GM12878 (cell line): ENCODE measurements around the gene ANO1. TPM values are rescaled to one million over a fixed set of nuclear protein-coding genes. Genes with fewer than 3 reads are reported as not detected.

Experiments used
- ATAC-seq: fragments of 200-7000 bp; cut with Tn5 transposase; 3 replicates; pipeline ENCODE4 v1.9.1; 2020; ENCODE audit warnings: mild to moderate bottlenecking, moderate library complexity
- BruUV-seq: library from RNA; stranded (reverse); fragments of 400-500 nt; replicated peaks from 2 replicates; lab custom pipeline; 2021; lab: Mats Ljungman, UMichigan
- CTCF ChIA-PET: fragments of 300-600 bp; sonication (Branson Sonifier 250); formaldehyde crosslinking; extraction: SDS; loops from one replicate; lab custom pipeline; 2021; ENCODE audit warnings: inconsistent platforms; lab: Yijun Ruan, JAX
- POLR2A ChIA-PET: fragments of 350-600 bp; formaldehyde crosslinking; extraction: SDS; loops from one replicate; lab custom pipeline; 2021; ENCODE audit warnings: inconsistent platforms; lab: Charles Lee
- RAD21 ChIA-PET: fragments of 300-600 bp; sonication (Branson Sonifier 250); formaldehyde crosslinking; loops from one replicate; lab custom pipeline; 2023; ENCODE audit warnings: antibody characterized with exemption; ENCODE audit not compliant: unreplicated experiment; lab: Charles Lee
- SMC1A ChIA-PET: fragments of 300-600 bp; sonication (Branson Sonifier 250); formaldehyde crosslinking; loops from one replicate; lab custom pipeline; 2023; ENCODE audit not compliant: unreplicated experiment, uncharacterized antibody; lab: Charles Lee
- DNase-seq: peaks from one replicate; pipeline ENCODE4 v3.0.0-alpha.2; 2011; ENCODE audit warnings: low read depth, low spot score
- FAIRE-seq: peaks from 3 replicates; lab custom pipeline; 2011; peaks lifted over from hg19 to GRCh38; lab: Jason Lieb, UNC
- H2AFZ ChIP-seq: 2 replicates; pipeline ENCODE4 v1.6.0; 2011; ENCODE audit warnings: low read depth, low read length, control low read depth; ENCODE audit not compliant: control insufficient read depth
- H3K27ac ChIP-seq: 2 replicates; pipeline ENCODE4 v1.5.1; 2011; ENCODE audit warnings: control low read depth; ENCODE audit not compliant: control insufficient read depth, insufficient read depth
- H3K27me3 ChIP-seq, 2 experiments: replicated peaks in 1 of 2; 2 replicates each; pipeline versions ENCODE4 v1.6.0 to v1.6.1; 2011; ENCODE audit warnings: low read length in 1 of 2; ENCODE audit not compliant: control insufficient read depth in 2 of 2, insufficient read depth in 2 of 2
- H3K36me3 ChIP-seq, 2 experiments: 2 replicates each; pipeline ENCODE4 v1.5.1; 2011; ENCODE audit warnings: low read length in 1 of 2; ENCODE audit not compliant: control insufficient read depth in 2 of 2, insufficient read depth in 2 of 2
- H3K4me1 ChIP-seq: 2 replicates; pipeline ENCODE4 v1.6.1; 2011; ENCODE audit warnings: mild to moderate bottlenecking, low read length, moderate library complexity, mixed read lengths; ENCODE audit not compliant: control insufficient read depth, insufficient read depth
- H3K4me2 ChIP-seq: 2 replicates; pipeline ENCODE4 v1.6.0; 2011; ENCODE audit warnings: control low read depth; ENCODE audit not compliant: control insufficient read depth, insufficient read depth
- H3K4me3 ChIP-seq: fragments of 200-600 bp; sonication (generic); 2 replicates; pipeline ENCODE4 v1.5.1; 2016
- H3K79me2 ChIP-seq: 2 replicates; pipeline ENCODE4 v1.6.0; 2011; ENCODE audit warnings: low read length; ENCODE audit not compliant: control insufficient read depth, insufficient read depth
- H3K9ac ChIP-seq: 2 replicates; pipeline ENCODE4 v1.8.0; 2011; ENCODE audit warnings: low read length, control low read depth, mixed read lengths; ENCODE audit not compliant: control insufficient read depth, insufficient read depth
- H3K9me3 ChIP-seq: replicated peaks from 3 replicates; pipeline ENCODE4 v1.5.1; 2011; ENCODE audit warnings: mild to moderate bottlenecking, low read length; ENCODE audit not compliant: control insufficient read depth, insufficient read depth
- H4K20me1 ChIP-seq: 2 replicates; pipeline ENCODE4 v1.6.0; 2011; ENCODE audit not compliant: control insufficient read depth, insufficient read depth
- BRCA1 ChIP-seq: IDR thresholded peaks from 2 replicates; pipeline ENCODE4 v1.6.1; 2011; ENCODE audit warnings: low read depth, low read length, improper control_type of control experiment
- CTCF ChIP-seq, 3 experiments: IDR thresholded peaks in 2 of 3; conservative IDR thresholded peaks in 1 of 3; 2 replicates each; pipeline ENCODE4 v1.5.1; 2011; ENCODE audit warnings: low read depth in 3 of 3, low read length in 3 of 3, mild to moderate bottlenecking in 3 of 3, control low read depth in 2 of 3, moderate library complexity in 2 of 3, inconsistent platforms in 1 of 3, mixed read lengths in 1 of 3; ENCODE audit not compliant: control insufficient read depth in 2 of 3, insufficient read depth in 1 of 3; ENCODE audit errors: extremely low read depth in 1 of 3
- E2F8 ChIP-seq: fragments of 450-650 bp; IDR thresholded peaks from 2 replicates; pipeline ENCODE4 v1.6.1; 2018; ENCODE audit warnings: mild to moderate bottlenecking, low read depth, moderate library complexity; ENCODE audit not compliant: partially characterized antibody
- EED ChIP-seq: sonication (generic); IDR thresholded peaks from 2 replicates; pipeline ENCODE4 v1.6.1; 2016; ENCODE audit warnings: antibody characterized with exemption, low read depth
- IKZF1 ChIP-seq: fragments of 450-650 bp; conservative IDR thresholded peaks from 2 replicates; pipeline ENCODE4 v1.6.1; 2017; ENCODE audit warnings: antibody characterized with exemption, mild to moderate bottlenecking
- JUND ChIP-seq: IDR thresholded peaks from 2 replicates; pipeline ENCODE4 v1.6.1; 2012; ENCODE audit warnings: low read depth, mild to moderate bottlenecking, low read length, improper control_type of control experiment, moderate library complexity
- LARP7 ChIP-seq: fragments of 450-650 bp; IDR thresholded peaks from 2 replicates; pipeline ENCODE4 v1.6.1; 2017; ENCODE audit warnings: mild to moderate bottlenecking
- NFXL1 ChIP-seq: fragments of 450-650 bp; IDR thresholded peaks from 2 replicates; pipeline ENCODE4 v1.6.1; 2017; ENCODE audit warnings: antibody characterized with exemption, mild to moderate bottlenecking, borderline replicate concordance
- POU2F2 ChIP-seq: IDR thresholded peaks from 3 replicates; pipeline ENCODE4 v1.6.1; 2011; ENCODE audit warnings: low read depth, mild to moderate bottlenecking, low read length, borderline replicate concordance
- RBBP5 ChIP-seq: fragments of 200-600 bp; sonication (generic); conservative IDR thresholded peaks from 2 replicates; pipeline ENCODE4 v1.6.1; 2016
- RELB ChIP-seq: fragments of 450-650 bp; IDR thresholded peaks from 2 replicates; pipeline ENCODE4 v1.6.1; 2017; ENCODE audit warnings: low read depth, mild to moderate bottlenecking, moderate library complexity
- STAT3 ChIP-seq: IDR thresholded peaks from 2 replicates; pipeline ENCODE4 v1.6.1; 2011; ENCODE audit warnings: low read depth, low read length, improper control_type of control experiment
- TBL1XR1 ChIP-seq: IDR thresholded peaks from 2 replicates; pipeline ENCODE4 v1.6.1; 2012; ENCODE audit warnings: low read depth, low read length, improper control_type of control experiment
- YBX1 ChIP-seq: fragments of 450-650 bp; IDR thresholded peaks from 2 replicates; pipeline ENCODE4 v1.6.1; 2016; ENCODE audit warnings: antibody characterized with exemption
- ZNF274 ChIP-seq: IDR thresholded peaks from one replicate; pipeline ENCODE4 v1.8.0; 2011; ENCODE audit not compliant: insufficient read length, insufficient read depth
- WGBS: methylation state at CpG from one replicate; pipeline ENCODE4 v1.1.6; 2016; ENCODE audit warnings: low lambda C conversion rate; ENCODE audit not compliant: insufficient replicate concordance, insufficient coverage; ENCODE audit errors: missing lambda C conversion rate; 5-methylcytosine and 5-hydroxymethylcytosine counted together
- in situ Hi-C: fragments of 300-500 bp; cut with MboI; formaldehyde crosslinking; loops from 9 replicates; pipeline ENCODE4 v1.14.3; 2018; ENCODE audit warnings: mixed read lengths
- intact Hi-C: fragments of 100-400 bp; cut with micrococcal nuclease; formaldehyde crosslinking; loops from one replicate; pipeline ENCODE4 v1.14.2; 2022; ENCODE audit not compliant: unreplicated experiment
- polyA plus RNA-seq, 11 experiments: library from polyadenylated mRNA; depleted of rRNA in 4 of 11; unstranded in 6 of 11; stranded (reverse) in 5 of 11; fragments of >200 nt; fragmentation: Nextera tagmentation in 4 of 11; fragmentation: Illumina TruSeq in 1 of 11; extraction: Ambion mirVana in 4 of 11; extraction: Trizol in 1 of 11; gene quantifications; 1 replicate in 1 of 11; 2 replicates in 10 of 11; pipeline versions ENCODE4 v1.2.1 to v1.2.3, GENCODE V29; 2011 to 2016; ENCODE audit warnings: inconsistent platforms in 2 of 11, missing spikeins in 2 of 11, low read depth in 1 of 11
- total RNA-seq, 4 experiments: library from RNA; depleted of rRNA in 3 of 4; stranded (reverse); fragments of >200 nt in 3 of 4; fragmentation: Illumina TruSeq in 1 of 4; extraction: Trizol in 1 of 4; gene quantifications; 2 replicates each; pipeline versions ENCODE4 v1.2.1 to v1.2.3, GENCODE V29; 2013 to 2021

Gene ANO1
- total and polyA plus RNA-seq, 10 of the 15 experiments (the other 5 are each of a cell fraction or from before 2014, with no cell fraction given), result 0.01 to 0.38 (median 0.06) TPM; not detected in 7

- Histone ChIP-seq H3K4me3 (no peak overlapping the region), H3K79me2 (no peaks in the 10 kb centered on the region), H4K20me1 (no peaks in the 10 kb centered on the region), H3K27me3 (peaks cover 0 to under 1% of the 10 kb centered on the region in 2 experiments; a peak in 2 of 4 replicates), H3K4me2 (no peak overlapping the region), H3K9ac (no peak overlapping the region), H3K9me3 (no peaks in the 10 kb centered on the region), H3K36me3 (no peaks in the 10 kb centered on the region)
- SMC1A ChIA-PET, result no interaction called here
- WGBS, result 35% methylated on average over 10 of the region's 10 CpGs
- CTCF ChIA-PET, result no interaction called here
- BruUV-seq, result no TSS peak
- POLR2A ChIA-PET, result no interaction called here
- in situ Hi-C loops, result no loop called here
- ATAC-seq, result no peak
- FAIRE-seq, result no peak
- intact Hi-C loops, result no loop called here
- no peak for DNase-seq
- TF ChIP-seq POU2F2, result no peak
- TF ChIP-seq RBBP5, result no peak
- no peak for TF ChIP-seq NFXL1
- no peak for TF ChIP-seq EED
- TF ChIP-seq STAT3, result no peak
- no peak for TF ChIP-seq BRCA1
- TF ChIP-seq LARP7, result no peak
- TF ChIP-seq E2F8, result no peak
- TF ChIP-seq ZNF274, result no peak
- TF ChIP-seq RELB, result no peak
- TF ChIP-seq YBX1, result no peak
- TF ChIP-seq IKZF1, result no peak
- TF ChIP-seq JUND, result no peak
- no peak for TF ChIP-seq TBL1XR1
- no peak for TF ChIP-seq CTCF (IDR thresholded peaks at IDR 0.05 in 2 of 3, conservative IDR thresholded peaks at IDR 0.05 in 1 of 3; ENCODE audit: control insufficient read depth in 2 of 3, extremely low read depth in 1 of 3, insufficient read depth in 1 of 3, low read depth in 3 of 3, low read length in 3 of 3)
- TF ChIP-seq, all 136 proteins: peak for 0
- Histone ChIP-seq H2AFZ (no peak overlapping the region), H3K27ac (no peak overlapping the region), H3K4me1 (no peaks in the 10 kb centered on the region)
- RAD21 ChIA-PET, result no interaction called here
Observed at GRCh38 chr11:70064008-70064725, 13.9 kb upstream of the ANO1 start.
